HEK293 (cell line): ENCODE measurements around the gene IZUMO4.

ENCODE experiments used
- CTCF ChIA-PET: fragments of 350-600 bp; formaldehyde crosslinking; extraction: SDS; loops from one replicate; lab custom pipeline; 2021; ENCODE audit warnings: antibody characterized with exemption; lab: Yijun Ruan, JAX
- POLR2A ChIA-PET: fragments of 300-600 bp; formaldehyde crosslinking; extraction: SDS; loops from one replicate; lab custom pipeline; 2020; ENCODE audit warnings: antibody characterized with exemption, inconsistent platforms; lab: Yijun Ruan, JAX
- H3K27ac ChIP-seq: fragments of 200-500 bp; sonication (Bioruptor generic); 2 replicates; pipeline ENCODE4 v1.5.1; 2014; ENCODE audit warnings: low read depth, low read length, control low read depth, inconsistent platforms; ENCODE audit errors: extremely low read depth
- H3K36me3 ChIP-seq, 2 experiments: fragments of 200-500 bp in 1 of 2; sonication (Bioruptor generic) in 1 of 2; 1 replicate in 1 of 2; 2 replicates in 1 of 2; pipeline ENCODE4 v1.5.1; 2014 to 2017; ENCODE audit warnings: inconsistent platforms in 2 of 2, low read length in 2 of 2; ENCODE audit not compliant: control insufficient read depth in 2 of 2, insufficient read depth in 1 of 2
- H3K4me1 ChIP-seq: fragments of 200-500 bp; sonication (Bioruptor generic); 2 replicates; pipeline ENCODE4 v1.5.1; 2014; ENCODE audit warnings: mild to moderate bottlenecking, low read length, inconsistent platforms; ENCODE audit not compliant: control insufficient read depth, insufficient read depth
- H3K4me3 ChIP-seq: 2 replicates; pipeline ENCODE4 v1.5.1; 2011; ENCODE audit warnings: low read depth, mild to moderate bottlenecking, control low read depth, low read length, moderate library complexity
- H3K9me3 ChIP-seq: fragments of 200-500 bp; sonication (Bioruptor generic); 2 replicates; pipeline ENCODE4 v1.5.1; 2014; ENCODE audit warnings: low read depth, low read length, inconsistent platforms; ENCODE audit not compliant: control insufficient read depth, insufficient read depth
- BCL11A ChIP-seq: fragments of 450-650 bp; formaldehyde crosslinking; IDR thresholded peaks from 2 replicates; pipeline ENCODE4 v1.5.1; 2016; ENCODE audit warnings: low read depth, missing biosample characterization, missing genetic modification characterization
- FEZF1 ChIP-seq: fragments of 450-650 bp; formaldehyde crosslinking; IDR thresholded peaks from 2 replicates; pipeline ENCODE4 v1.5.1; 2016; ENCODE audit warnings: missing biosample characterization, missing genetic modification characterization
- GLIS1 ChIP-seq: fragments of 450-650 bp; formaldehyde crosslinking; IDR thresholded peaks from 2 replicates; pipeline ENCODE4 v1.5.1; 2016; ENCODE audit warnings: missing biosample characterization, missing genetic modification characterization
- KLF17 ChIP-seq: fragments of 450-650 bp; formaldehyde crosslinking; IDR thresholded peaks from 2 replicates; pipeline ENCODE4 v1.5.1; 2016; ENCODE audit warnings: missing biosample characterization, missing genetic modification characterization
- PRDM10 ChIP-seq: fragments of 450-650 bp; formaldehyde crosslinking; IDR thresholded peaks from 2 replicates; pipeline ENCODE4 v1.5.1; 2016; ENCODE audit warnings: missing biosample characterization, missing genetic modification characterization
- TRIM28 ChIP-seq: IDR thresholded peaks from 2 replicates; pipeline ENCODE4 v1.6.1; 2011; ENCODE audit warnings: low read length, control low read depth, borderline replicate concordance
- ZBTB7A ChIP-seq: fragments of 450-650 bp; formaldehyde crosslinking; IDR thresholded peaks from 2 replicates; pipeline ENCODE4 v1.5.1; 2016; ENCODE audit warnings: low read depth, missing biosample characterization, missing genetic modification characterization
- ZNF133 ChIP-seq: fragments of 450-650 bp; formaldehyde crosslinking; IDR thresholded peaks from 2 replicates; pipeline ENCODE4 v1.5.1; 2016; ENCODE audit warnings: missing biosample characterization, missing genetic modification characterization
- ZNF214 ChIP-seq: fragments of 450-650 bp; formaldehyde crosslinking; IDR thresholded peaks from 2 replicates; pipeline ENCODE4 v1.5.1; 2017; ENCODE audit warnings: missing biosample characterization, mild to moderate bottlenecking, missing genetic modification characterization, borderline replicate concordance
- ZNF239 ChIP-seq: fragments of 450-650 bp; formaldehyde crosslinking; IDR thresholded peaks from 2 replicates; pipeline ENCODE4 v1.5.1; 2016; ENCODE audit warnings: missing biosample characterization, missing genetic modification characterization
- ZNF248 ChIP-seq: fragments of 450-650 bp; formaldehyde crosslinking; IDR thresholded peaks from 2 replicates; pipeline ENCODE4 v1.5.1; 2017; ENCODE audit warnings: missing biosample characterization, missing genetic modification characterization
- ZNF266 ChIP-seq: fragments of 450-650 bp; formaldehyde crosslinking; IDR thresholded peaks from 2 replicates; pipeline ENCODE4 v1.5.1; 2016; ENCODE audit warnings: missing biosample characterization, missing genetic modification characterization, low read depth
- ZNF302 ChIP-seq: fragments of 450-650 bp; formaldehyde crosslinking; IDR thresholded peaks from 2 replicates; pipeline ENCODE4 v1.5.1; 2016; ENCODE audit warnings: missing biosample characterization, missing genetic modification characterization, low read depth
- ZNF394 ChIP-seq: fragments of 450-650 bp; formaldehyde crosslinking; IDR thresholded peaks from 2 replicates; pipeline ENCODE4 v1.5.1; 2016; ENCODE audit warnings: missing biosample characterization, missing genetic modification characterization, mild to moderate bottlenecking, moderate library complexity, borderline replicate concordance
- ZNF416 ChIP-seq: fragments of 450-650 bp; formaldehyde crosslinking; IDR thresholded peaks from 2 replicates; pipeline ENCODE4 v1.5.1; 2016; ENCODE audit warnings: missing biosample characterization, missing genetic modification characterization
- ZNF510 ChIP-seq: fragments of 450-650 bp; formaldehyde crosslinking; IDR thresholded peaks from 2 replicates; pipeline ENCODE4 v1.5.1; 2018; ENCODE audit warnings: mild to moderate bottlenecking, missing genetic modification characterization, missing biosample characterization; ENCODE audit not compliant: insufficient replicate concordance
- ZNF514 ChIP-seq: fragments of 450-650 bp; formaldehyde crosslinking; IDR thresholded peaks from 2 replicates; pipeline ENCODE4 v1.5.1; 2016; ENCODE audit warnings: missing biosample characterization, missing genetic modification characterization
- ZNF623 ChIP-seq: fragments of 450-650 bp; formaldehyde crosslinking; IDR thresholded peaks from 2 replicates; pipeline ENCODE4 v1.5.1; 2016; ENCODE audit warnings: missing biosample characterization, missing genetic modification characterization
- ZNF785 ChIP-seq: fragments of 450-650 bp; formaldehyde crosslinking; IDR thresholded peaks from 2 replicates; pipeline ENCODE4 v1.5.1; 2016; ENCODE audit warnings: missing biosample characterization, missing genetic modification characterization
- ZNF792 ChIP-seq: fragments of 450-650 bp; formaldehyde crosslinking; IDR thresholded peaks from 2 replicates; pipeline ENCODE4 v1.5.1; 2016; ENCODE audit warnings: missing biosample characterization, missing genetic modification characterization
- ZSCAN23 ChIP-seq: fragments of 450-650 bp; formaldehyde crosslinking; IDR thresholded peaks from 2 replicates; pipeline ENCODE4 v1.5.1; 2016; ENCODE audit warnings: missing biosample characterization, missing genetic modification characterization
- TF ChIP-seq, protein P1 (sequence below): fragments of 450-650 bp; formaldehyde crosslinking; optimal IDR thresholded peaks from 2 replicates; pipeline ENCODE3; 2016; ENCODE audit warnings: missing biosample characterization, mild to moderate bottlenecking, missing genetic modification characterization

The IZUMO4 gene

GRCh38 chr19:2072757-2073551 lies 23.8 kb upstream of the IZUMO4 start:
- ChIA-PET CTCF (interaction anchor here (0.9 to 1.2 kb wide), 2 partner anchors 24 to 53 kb away, joined by 3 to 7 read pairs; no protein-coding TSS in a partner anchor), POLR2A (no interaction called here)
- TF ChIP-seq ZBTB7A (tag by site-specific recombination), result no peak
- TF ChIP-seq ZNF510 (tag by site-specific recombination), result no peak
- no peak for TF ChIP-seq ZNF514 (tag by site-specific recombination)
- TF ChIP-seq ZNF416 (tag by site-specific recombination), result no peak
- no peak for TF ChIP-seq PRDM10 (tag by site-specific recombination)
- TF ChIP-seq, protein P1, sequence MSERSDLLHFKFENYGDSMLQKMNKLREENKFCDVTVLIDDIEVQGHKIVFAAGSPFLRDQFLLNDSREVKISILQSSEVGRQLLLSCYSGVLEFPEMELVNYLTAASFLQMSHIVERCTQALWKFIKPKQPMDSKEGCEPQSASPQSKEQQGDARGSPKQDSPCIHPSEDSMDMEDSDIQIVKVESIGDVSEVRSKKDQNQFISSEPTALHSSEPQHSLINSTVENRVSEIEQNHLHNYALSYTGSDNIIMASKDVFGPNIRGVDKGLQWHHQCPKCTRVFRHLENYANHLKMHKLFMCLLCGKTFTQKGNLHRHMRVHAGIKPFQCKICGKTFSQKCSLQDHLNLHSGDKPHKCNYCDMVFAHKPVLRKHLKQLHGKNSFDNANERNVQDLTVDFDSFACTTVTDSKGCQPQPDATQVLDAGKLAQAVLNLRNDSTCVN, result no peak
- no peak for TF ChIP-seq GLIS1 (tag by site-specific recombination)
- TF ChIP-seq ZSCAN23 (tag by site-specific recombination), result no peak
- no peak for TF ChIP-seq ZNF248
- no peak for TF ChIP-seq KLF17 (tag by site-specific recombination)
- no peak for TF ChIP-seq TRIM28
- TF ChIP-seq ZNF214 (tag by site-specific recombination), result no peak
- Histone ChIP-seq H3K9me3 (no peaks in the 10 kb centered on the region), H3K4me3 (no peak overlapping the region), H3K27ac (no peak overlapping the region), H3K36me3 (peaks cover 4 to 49% of the 10 kb centered on the region in 2 experiments; a peak in 2 of 3 replicates), H3K4me1 (no peaks in the 10 kb centered on the region)

DNA sequence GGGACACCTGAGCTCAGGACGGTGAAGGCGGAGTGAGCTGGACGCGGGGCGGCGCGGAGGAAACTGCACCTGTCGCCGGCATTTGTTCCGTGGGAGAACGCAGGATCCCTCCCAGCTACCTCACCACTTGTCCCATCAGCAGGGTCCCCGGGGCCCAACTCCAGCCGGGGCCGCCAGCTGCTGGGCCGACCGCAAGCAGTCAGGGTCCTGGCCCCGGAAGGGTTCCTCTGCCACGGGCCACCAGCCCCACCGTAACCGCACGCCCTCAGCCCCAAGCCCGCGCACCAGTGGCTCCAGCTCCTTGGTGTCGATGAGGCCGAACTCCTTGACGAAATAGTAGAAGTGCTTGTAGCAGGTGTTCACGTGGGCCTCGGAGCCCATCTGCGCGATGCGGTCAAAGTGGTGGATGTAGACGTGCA lies 20.2 kb upstream of the IZUMO4 start:
- POLR2A ChIA-PET, result interaction anchor here (0.6 kb wide), 1 partner anchor 477 kb away, joined by 5 read pairs; no protein-coding TSS in a partner anchor
- Histone ChIP-seq H3K27ac (no peak overlapping the region), H3K4me3 (no peak overlapping the region), H3K4me1 (no peaks in the 10 kb centered on the region), H3K36me3 (peaks cover 4 to 70% of the 10 kb centered on the region in 2 experiments; a peak in 2 of 3 replicates), H3K9me3 (no peaks in the 10 kb centered on the region)
- TF ChIP-seq ZNF133, result no peak
- TF ChIP-seq ZNF266 (tag by site-specific recombination), result no peak
- TF ChIP-seq ZNF394, result no peak
- TF ChIP-seq FEZF1, result no peak
- no peak for TF ChIP-seq ZNF623
- TF ChIP-seq ZNF792, result no peak
- no peak for TF ChIP-seq ZNF302
- no peak for TF ChIP-seq ZNF239 (tag by site-specific recombination)
- no peak for TF ChIP-seq ZNF785 (tag by site-specific recombination)
- no peak for TF ChIP-seq BCL11A (tag by site-specific recombination)
- CTCF ChIA-PET, result interaction anchor here (0.6 kb wide), 1 partner anchor 525 kb away, joined by 3 read pairs; no protein-coding TSS in a partner anchor
